NCI-H187 (cell line): ENCODE results near the gene NCOA3.
"Not testable (repeated sequence)": the region's sequence is repeated elsewhere in the genome, so short reads cannot be mapped to it uniquely, and the experiment has no call there.

ENCODE experiments used
- DNase-seq, 2 experiments: peaks; one replicate each; lab custom pipeline; 2025; lab: John Stamatoyannopoulos, UW

The NCOA3 gene

GRCh38 chr20:47468290-47469050 is 33.2 kb upstream of the NCOA3 start:
- no peak for DNase-seq

GRCh38 chr20:47475419-47476044 is 26.2 kb upstream of the NCOA3 start:
- no peak for DNase-seq

- no peak for DNase-seq
Measured at GRCh38 chr20:47476452-47476851, 25.2 kb upstream of the NCOA3 start.

GRCh38 chr20:47479093-47479492 is 22.6 kb upstream of the NCOA3 start:
- DNase-seq, result no peak

- DNase-seq, result no peak
Measured at GRCh38 chr20:47479506-47479905, 22.2 kb upstream of the NCOA3 start.

GRCh38 chr20:47480239-47480638 is 21.4 kb upstream of the NCOA3 start:
- no peak for DNase-seq

GRCh38 chr20:47480705-47481104 is 21.0 kb upstream of the NCOA3 start:
- DNase-seq, result no peak

- no peak for DNase-seq
Measured at GRCh38 chr20:47481330-47482216, 20.1 kb upstream of the NCOA3 start.

GRCh38 chr20:47482705-47483104 is 19.0 kb upstream of the NCOA3 start:
- DNase-seq, result no peak

- DNase-seq, result no peak
Measured at GRCh38 chr20:47484303-47484702, 17.4 kb upstream of the NCOA3 start.

GRCh38 chr20:47487175-47487917 is 14.3 kb upstream of the NCOA3 start:
- DNase-seq, result no peak

GRCh38 chr20:47489448-47489872 is 12.2 kb upstream of the NCOA3 start:
- DNase-seq, result no peak

GRCh38 chr20:47490795-47491194 is 10.9 kb upstream of the NCOA3 start:
- no peak for DNase-seq

GRCh38 chr20:47492284-47492683 is 9.4 kb upstream of the NCOA3 start:
- DNase-seq, result no peak

GRCh38 chr20:47493175-47493962 is 8.3 kb upstream of the NCOA3 start:
- DNase-seq, result no peak

- DNase-seq, result no peak
Measured at GRCh38 chr20:47493963-47494293, 7.8 kb upstream of the NCOA3 start.

GRCh38 chr20:47494606-47495005 is 7.1 kb upstream of the NCOA3 start:
- DNase-seq, result not testable (repeated sequence)

GRCh38 chr20:47496118-47496517 is 5.6 kb upstream of the NCOA3 start:
- no peak for DNase-seq

- DNase-seq, result no peak
Measured at GRCh38 chr20:47498606-47499005, 3.1 kb upstream of the NCOA3 start.

GRCh38 chr20:47499053-47499452 is 2.6 kb upstream of the NCOA3 start:
- no peak for DNase-seq

GRCh38 chr20:47500082-47500481 is 1.6 kb upstream of the NCOA3 start:
- DNase-seq, result not testable (repeated sequence)
